Motor neuron (in vitro differentiated cells): Measurements from ENCODE around the gene PKHD1. TPM values are rescaled to one million over a fixed set of nuclear protein-coding genes. Genes with fewer than 3 reads are reported as not detected.
"Not testable (repeated sequence)": the region's sequence is repeated elsewhere in the genome, so short reads cannot be mapped to it uniquely, and the experiment has no call there.

Experiments used
- ATAC-seq, 8 experiments: fragments of 200-7000 bp; cut with Tn5 transposase; replicated peaks in 6 of 8; 2 replicates each; pipeline ENCODE4 v1.8.0; 2021; ENCODE audit warnings: mild to moderate bottlenecking in 8 of 8, moderate library complexity in 8 of 8
- H3K27ac ChIP-seq, 2 donors: fragments of 250-450 bp; sonication (Bioruptor Pico); 2 replicates each; pipeline ENCODE4 v1.9.0; 2021; ENCODE audit warnings: antibody characterized with exemption in 2 of 2, mild to moderate bottlenecking in 2 of 2, moderate library complexity in 1 of 2
- H3K4me1 ChIP-seq, 2 donors: fragments of 250-450 bp; sonication (Bioruptor Pico); replicated peaks in 1 of 2; 2 replicates each; pipeline ENCODE4 v1.6.1; 2021; ENCODE audit warnings: antibody characterized with exemption in 2 of 2, mild to moderate bottlenecking in 2 of 2, moderate library complexity in 1 of 2
- H3K4me3 ChIP-seq, 5 donors: fragments of 250-450 bp; sonication (Bioruptor Pico); 2 replicates each; pipeline ENCODE4 v1.9.0; 2021; ENCODE audit warnings: antibody characterized with exemption in 5 of 5, mild to moderate bottlenecking in 5 of 5, moderate library complexity in 4 of 5
- WGBS, 10 experiments: fragments of 450-650 bp; shearing (Covaris generic); methylation state at CpG; one replicate each; pipeline ENCODE4 v1.0.0; 2022; 5-methylcytosine and 5-hydroxymethylcytosine counted together
- in situ Hi-C, 9 experiments: fragments of 400-800 bp; cut with MboI; loops; one replicate each; pipeline ENCODE4 v1.15.0; 2021; ENCODE audit warnings: low sequenced_read_pairs in 9 of 9, low pct_unique_long_range_greater_than_20kb in 2 of 9; ENCODE audit not compliant: unreplicated experiment in 9 of 9
- total RNA-seq, 8 experiments: library from RNA; unstranded; fragments of 300-600 nt; gene quantifications; 2 replicates each; pipeline versions ENCODE4 v1.2.3 to v1.2.4, GENCODE V29; 2022

PKHD1 gene
- total RNA-seq, 8 experiments from 2014 or later, result under 0.01 to 0.14 (median 0.09) TPM; not detected in 1

- ATAC-seq, result no peak
- Histone ChIP-seq H3K27ac (no peak overlapping the region), H3K4me1 (no peaks in the 10 kb centered on the region), H3K4me3 (no peak overlapping the region)
- WGBS, 10 experiments, result no CpG with 5 or more reads among the region's 1 CpG
- in situ Hi-C loops, result no loop called here
Measured at GRCh38 chr6:51989789-51990188, 97.6 kb downstream of the PKHD1 start.

GRCh38 chr6:51986864-51987263, 100.5 kb downstream of the PKHD1 start:
- H3K27ac ChIP-seq, result no peak overlapping the region
- in situ Hi-C loops, result no loop called here
- H3K4me3 ChIP-seq, result no peak overlapping the region
- no peaks in the 10 kb centered on the region for H3K4me1 ChIP-seq
- WGBS, 10 experiments, result 0 to 100% (median 86%) methylated on average over 1 to 5 of the region's 5 CpGs; no CpG with 5 or more reads in 1 of the 10 experiments
- no peak for ATAC-seq

GRCh38 chr6:51983564-51983963, 103.8 kb downstream of the PKHD1 start:
- Histone ChIP-seq H3K4me3 (no peak overlapping the region), H3K27ac (no peak overlapping the region), H3K4me1 (no peaks in the 10 kb centered on the region)
- 0 to 100% (median 45%) methylated on average over 2 to 5 of the region's 5 CpGs; no CpG with 5 or more reads in 2 of the 10 experiments for WGBS, 10 experiments
- in situ Hi-C loops, result no loop called here
- no peak for ATAC-seq

- ATAC-seq, in situ Hi-C loops, H3K27ac ChIP-seq, H3K4me1 ChIP-seq, H3K4me3 ChIP-seq: not testable (repeated sequence)
- WGBS, 10 experiments, result 0 to 66% (median 38%) methylated on average over 1 to 5 of the region's 5 CpGs; no CpG with 5 or more reads in 1 of the 10 experiments
Measured at GRCh38 chr6:51982695-51983094, 104.7 kb downstream of the PKHD1 start.

- no peak overlapping the region for H3K27ac ChIP-seq
- ATAC-seq, result no peak
- 40 to 100% (median 92%) methylated on average over 1 to 9 of the region's 9 CpGs; no CpG with 5 or more reads in 3 of the 10 experiments for WGBS, 10 experiments
- H3K4me1 ChIP-seq, result no peaks in the 10 kb centered on the region
- H3K4me3 ChIP-seq, result no peak overlapping the region
- in situ Hi-C loops, result no loop called here
Measured at GRCh38 chr6:51976374-51976773, 111.0 kb downstream of the PKHD1 start.

GRCh38 chr6:51972659-51973058, 114.8 kb downstream of the PKHD1 start:
- Histone ChIP-seq H3K27ac (no peak overlapping the region), H3K4me1 (no peaks in the 10 kb centered on the region), H3K4me3 (no peak overlapping the region)
- WGBS, 10 experiments, result 0 to 82% (median 55%) methylated on average over 2 to 3 of the region's 3 CpGs
- in situ Hi-C loops, result loop anchor here in 6 of 9 experiments (25.0 kb wide), 2 partner anchors 110 to 1160 kb away; partner anchors contain the start of gene TFAP2B (in 5 of the 6)
- no peak for ATAC-seq

- no peak for ATAC-seq
- in situ Hi-C loops, result loop anchor here in 8 of 9 experiments (10.0 to 25.0 kb wide), 4 partner anchors 106 to 1156 kb away; partner anchors contain the start of gene TFAP2B (in 6 of the 8)
- 0 to 100% (median 50%) methylated on average over 1 to 2 of the region's 2 CpGs; no CpG with 5 or more reads in 4 of the 10 experiments for WGBS, 10 experiments
- H3K4me3 ChIP-seq, result no peak overlapping the region
- no peak overlapping the region for H3K27ac ChIP-seq
- H3K4me1 ChIP-seq, result no peaks in the 10 kb centered on the region
Measured at GRCh38 chr6:51968265-51968664, 119.1 kb downstream of the PKHD1 start.

- in situ Hi-C loops, result loop anchor here in 8 of 9 experiments (10.0 to 25.0 kb wide), 4 partner anchors 103 to 1153 kb away; partner anchors contain the start of gene TFAP2B (in 6 of the 8)
- no peak overlapping the region for H3K4me3 ChIP-seq
- no peak overlapping the region for H3K27ac ChIP-seq
- H3K4me1 ChIP-seq, result no peaks in the 10 kb centered on the region
- ATAC-seq, result no peak
- WGBS, 10 experiments, result 0 to 100% (median 79%) methylated on average over 1 to 3 of the region's 3 CpGs
Measured at GRCh38 chr6:51965222-51965801, 122.1 kb downstream of the PKHD1 start.

- WGBS, 10 experiments, result 0 to 94% (median 67%) methylated on average over 2 to 4 of the region's 4 CpGs; no CpG with 5 or more reads in 3 of the 10 experiments
- no peak overlapping the region for H3K4me3 ChIP-seq
- ATAC-seq, result no peak
- in situ Hi-C loops, result loop anchor here in 8 of 9 experiments (10.0 to 25.0 kb wide), 4 partner anchors 102 to 1152 kb away; partner anchors contain the start of gene TFAP2B (in 6 of the 8)
- H3K4me1 ChIP-seq, result no peaks in the 10 kb centered on the region
- H3K27ac ChIP-seq, result no peak overlapping the region
Measured at GRCh38 chr6:51963980-51964379, 123.4 kb downstream of the PKHD1 start.

GRCh38 chr6:51962354-51962753, 125.1 kb downstream of the PKHD1 start:
- H3K4me3 ChIP-seq, result no peak overlapping the region
- H3K27ac ChIP-seq, result no peak overlapping the region
- WGBS, 10 experiments, result 0 to 100% (median 49%) methylated on average over 1 of the region's 1 CpG; no CpG with 5 or more reads in 4 of the 10 experiments
- no peaks in the 10 kb centered on the region for H3K4me1 ChIP-seq
- no peak for ATAC-seq
- in situ Hi-C loops, result loop anchor here in 8 of 9 experiments (10.0 to 25.0 kb wide), 4 partner anchors 100 to 1150 kb away; partner anchors contain the start of gene TFAP2B (in 6 of the 8)

GRCh38 chr6:51960419-51960818, 127.0 kb downstream of the PKHD1 start:
- in situ Hi-C loops, result loop anchor here in 8 of 9 experiments (10.0 to 25.0 kb wide), 4 partner anchors 98 to 1148 kb away; partner anchors contain the start of gene TFAP2B (in 6 of the 8)
- no peak overlapping the region for H3K27ac ChIP-seq
- 7 to 100% (median 31%) methylated on average over 1 to 2 of the region's 2 CpGs; no CpG with 5 or more reads in 2 of the 10 experiments for WGBS, 10 experiments
- no peaks in the 10 kb centered on the region for H3K4me1 ChIP-seq
- H3K4me3 ChIP-seq, result no peak overlapping the region
- no peak for ATAC-seq

GRCh38 chr6:51959744-51960383, 127.5 kb downstream of the PKHD1 start:
- no peak overlapping the region for H3K27ac ChIP-seq
- in situ Hi-C loops, result loop anchor here in 8 of 9 experiments (10.0 to 25.0 kb wide), 4 partner anchors 98 to 1148 kb away; partner anchors contain the start of gene TFAP2B (in 6 of the 8)
- H3K4me3 ChIP-seq, result no peak overlapping the region
- H3K4me1 ChIP-seq, result no peaks in the 10 kb centered on the region
- ATAC-seq, result peak; percentile 40 to 92 (median 72)
- WGBS, 10 experiments, result 0 to 16% (median 1%) methylated on average over 1 to 6 of the region's 6 CpGs

- Histone ChIP-seq H3K27ac (no peak overlapping the region), H3K4me3 (no peak overlapping the region), H3K4me1 (peaks cover 0 to 5% of the 10 kb centered on the region in 2 donors)
- WGBS, 10 experiments, result 0 to 100% (median 76%) methylated on average over 1 to 3 of the region's 3 CpGs; no CpG with 5 or more reads in 1 of the 10 experiments
- in situ Hi-C loops, result loop anchor here in 6 of 9 experiments (25.0 kb wide), 2 partner anchors 92 to 1142 kb away; partner anchors contain the start of gene TFAP2B (in 5 of the 6)
- ATAC-seq, result no peak
Measured at GRCh38 chr6:51954681-51955080, 132.7 kb downstream of the PKHD1 start.
